Measurements from ENCODE around the gene RELT. TPM values are rescaled to one million over a fixed set of nuclear protein-coding genes. Genes with fewer than 3 reads are reported as not detected.

RELT gene
- total RNA-seq, 1 donor from 2014 or later, result 15.2 TPM

DNA sequence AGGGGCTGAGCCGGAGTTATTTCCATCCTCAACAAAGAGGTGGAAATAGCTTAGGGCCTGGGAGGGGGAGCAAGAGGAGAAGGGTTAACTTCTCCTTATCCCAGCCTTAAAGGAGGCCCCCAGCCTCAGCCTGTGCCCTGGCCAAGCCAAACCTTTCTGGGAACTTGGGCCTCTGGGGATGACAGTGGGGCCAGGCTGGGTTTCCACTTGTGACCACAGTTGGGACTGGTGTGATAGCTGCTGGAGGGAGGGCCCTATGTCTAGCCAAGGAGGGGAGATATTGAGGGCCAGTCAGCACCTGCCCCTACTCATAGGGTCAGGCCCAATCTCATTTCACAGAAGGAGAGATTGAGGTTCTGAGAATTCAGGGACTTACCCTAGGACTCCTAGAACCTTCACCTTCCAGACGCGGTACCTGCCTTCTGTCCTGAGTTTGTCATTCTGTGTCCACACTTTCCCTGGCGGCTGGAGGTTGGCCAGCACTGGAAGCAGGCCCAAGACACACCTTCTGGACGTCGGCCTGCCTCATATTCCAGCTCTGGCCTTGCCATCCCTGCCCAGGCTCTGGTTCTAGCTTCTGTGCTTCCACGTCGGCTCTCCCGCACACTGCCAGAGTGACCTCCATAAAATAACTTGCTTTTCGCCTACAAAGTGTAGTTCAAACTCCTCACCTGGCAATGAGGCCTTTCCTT lies 3.1 kb downstream of the RELT start:
- H3K27ac Mint-ChIP-seq (ENCODE audit: unreplicated experiment), result no peak overlapping the region
- no peaks in the 10 kb centered on the region for H3K9me3 Mint-ChIP-seq (ENCODE audit: unreplicated experiment)
- H3K4me1 Mint-ChIP-seq (ENCODE audit: unreplicated experiment), result peaks cover 27% of the 10 kb centered on the region
- H3K27me3 Mint-ChIP-seq (ENCODE audit: unreplicated experiment), result peaks cover 20% of the 10 kb centered on the region
- no peak overlapping the region for H3K4me3 Mint-ChIP-seq (ENCODE audit: unreplicated experiment)
- TF ChIP-seq, protein P1, sequence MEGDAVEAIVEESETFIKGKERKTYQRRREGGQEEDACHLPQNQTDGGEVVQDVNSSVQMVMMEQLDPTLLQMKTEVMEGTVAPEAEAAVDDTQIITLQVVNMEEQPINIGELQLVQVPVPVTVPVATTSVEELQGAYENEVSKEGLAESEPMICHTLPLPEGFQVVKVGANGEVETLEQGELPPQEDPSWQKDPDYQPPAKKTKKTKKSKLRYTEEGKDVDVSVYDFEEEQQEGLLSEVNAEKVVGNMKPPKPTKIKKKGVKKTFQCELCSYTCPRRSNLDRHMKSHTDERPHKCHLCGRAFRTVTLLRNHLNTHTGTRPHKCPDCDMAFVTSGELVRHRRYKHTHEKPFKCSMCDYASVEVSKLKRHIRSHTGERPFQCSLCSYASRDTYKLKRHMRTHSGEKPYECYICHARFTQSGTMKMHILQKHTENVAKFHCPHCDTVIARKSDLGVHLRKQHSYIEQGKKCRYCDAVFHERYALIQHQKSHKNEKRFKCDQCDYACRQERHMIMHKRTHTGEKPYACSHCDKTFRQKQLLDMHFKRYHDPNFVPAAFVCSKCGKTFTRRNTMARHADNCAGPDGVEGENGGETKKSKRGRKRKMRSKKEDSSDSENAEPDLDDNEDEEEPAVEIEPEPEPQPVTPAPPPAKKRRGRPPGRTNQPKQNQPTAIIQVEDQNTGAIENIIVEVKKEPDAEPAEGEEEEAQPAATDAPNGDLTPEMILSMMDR (IDR thresholded peaks at IDR 0.05; ENCODE audit: unreplicated experiment), result no peak
- DNase-seq (ENCODE audit: low spot score), result no peak
- H3K36me3 Mint-ChIP-seq (ENCODE audit: low read depth, unreplicated experiment), result peaks cover 3% of the 10 kb centered on the region

DNA sequence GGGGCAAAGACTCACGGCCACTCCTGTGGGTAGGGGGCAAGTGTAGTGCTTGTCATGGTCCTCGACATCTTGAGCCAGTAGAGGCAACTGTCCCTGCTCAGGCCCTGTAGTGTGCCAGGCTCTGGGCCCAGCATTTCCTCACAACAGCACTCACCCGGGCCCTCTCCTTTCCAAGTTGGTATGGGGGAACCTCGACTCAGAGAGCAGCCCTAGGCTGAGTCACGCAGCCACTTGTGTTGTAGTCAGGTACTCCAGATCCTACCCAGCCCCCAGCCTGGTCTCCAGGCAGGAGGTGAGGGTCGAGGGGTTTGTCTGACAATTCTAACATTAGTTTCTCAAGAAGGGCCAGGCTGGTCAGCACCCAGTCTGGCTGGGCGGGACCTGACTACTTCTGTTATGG lies 4.1 kb downstream of the RELT start:
- H3K4me1 Mint-ChIP-seq (ENCODE audit: unreplicated experiment), result peaks cover 34% of the 10 kb centered on the region
- no peak for DNase-seq (ENCODE audit: low spot score)
- peaks cover 17% of the 10 kb centered on the region for H3K27me3 Mint-ChIP-seq (ENCODE audit: unreplicated experiment)
- H3K36me3 Mint-ChIP-seq (ENCODE audit: low read depth, unreplicated experiment), result peaks cover 3% of the 10 kb centered on the region
- TF ChIP-seq, protein P1 (IDR thresholded peaks at IDR 0.05; ENCODE audit: unreplicated experiment), result no peak
- H3K9me3 Mint-ChIP-seq (ENCODE audit: unreplicated experiment), result no peaks in the 10 kb centered on the region
- H3K27ac Mint-ChIP-seq (ENCODE audit: unreplicated experiment), result no peak overlapping the region
- H3K4me3 Mint-ChIP-seq (ENCODE audit: unreplicated experiment), result no peak overlapping the region

DNA sequence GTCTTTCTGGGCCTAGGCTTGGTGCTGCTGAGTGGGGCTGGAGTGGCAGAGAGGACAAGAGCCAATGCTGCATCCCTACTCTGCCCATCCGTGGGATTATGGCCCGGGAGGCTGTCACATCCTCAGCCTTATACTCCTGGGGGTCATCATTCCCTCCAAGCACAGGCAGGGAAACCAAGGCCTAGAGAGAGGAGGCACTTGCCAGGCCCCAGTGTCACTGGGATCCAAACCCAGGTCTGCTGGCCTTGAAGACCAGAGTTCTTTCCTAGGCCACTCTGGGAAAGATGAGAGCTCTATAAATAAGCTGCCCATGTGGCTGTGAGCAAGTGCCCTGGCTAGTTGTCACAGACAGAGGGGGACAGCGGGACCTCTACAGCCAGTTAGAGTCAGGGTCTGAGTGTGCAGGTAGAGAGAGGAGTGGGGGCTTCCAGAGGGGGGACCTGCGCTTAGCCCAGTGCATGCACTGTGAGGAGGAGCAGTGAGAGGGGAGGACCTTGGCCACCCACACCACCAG lies 4.8 kb downstream of the RELT start:
- Mint-ChIP-seq H3K27me3 (ENCODE audit: unreplicated experiment) (peaks cover 14% of the 10 kb centered on the region), H3K4me1 (ENCODE audit: unreplicated experiment) (peaks cover 39% of the 10 kb centered on the region), H3K4me3 (ENCODE audit: unreplicated experiment) (no peak overlapping the region), H3K27ac (ENCODE audit: unreplicated experiment) (no peak overlapping the region), H3K36me3 (ENCODE audit: low read depth, unreplicated experiment) (peaks cover 3% of the 10 kb centered on the region), H3K9me3 (ENCODE audit: unreplicated experiment) (no peaks in the 10 kb centered on the region)
- no peak for DNase-seq (ENCODE audit: low spot score)
- TF ChIP-seq, protein P1 (IDR thresholded peaks at IDR 0.05; ENCODE audit: unreplicated experiment), result no peak

DNA sequence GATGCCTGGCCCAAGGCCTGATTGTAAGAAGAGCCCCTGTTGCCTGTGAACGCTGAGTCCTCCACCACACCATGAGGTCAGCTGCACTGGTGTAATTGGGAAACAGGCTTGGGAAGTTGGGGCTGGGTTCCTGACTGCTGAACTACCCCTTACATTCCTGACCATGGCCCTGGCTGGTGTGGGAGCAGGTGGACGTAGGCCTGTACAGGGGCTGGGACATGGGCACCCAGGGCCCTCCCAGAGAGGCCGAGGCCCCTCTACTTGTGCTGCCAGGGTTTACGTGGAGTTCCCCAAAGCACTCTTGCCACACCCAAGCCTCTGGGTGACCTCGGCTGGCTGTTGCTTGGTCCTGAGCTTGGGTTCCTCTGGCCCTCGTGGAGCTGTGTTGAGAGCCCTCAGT lies 5.4 kb downstream of the RELT start:
- Mint-ChIP-seq H3K27me3 (ENCODE audit: unreplicated experiment) (peaks cover 14% of the 10 kb centered on the region), H3K9me3 (ENCODE audit: unreplicated experiment) (no peaks in the 10 kb centered on the region), H3K4me1 (ENCODE audit: unreplicated experiment) (peaks cover 39% of the 10 kb centered on the region), H3K4me3 (ENCODE audit: unreplicated experiment) (no peak overlapping the region), H3K27ac (ENCODE audit: unreplicated experiment) (no peak overlapping the region), H3K36me3 (ENCODE audit: low read depth, unreplicated experiment) (peaks cover 3% of the 10 kb centered on the region)
- TF ChIP-seq, protein P1 (IDR thresholded peaks at IDR 0.05; ENCODE audit: unreplicated experiment), result no peak
- DNase-seq (ENCODE audit: low spot score), result no peak

DNA sequence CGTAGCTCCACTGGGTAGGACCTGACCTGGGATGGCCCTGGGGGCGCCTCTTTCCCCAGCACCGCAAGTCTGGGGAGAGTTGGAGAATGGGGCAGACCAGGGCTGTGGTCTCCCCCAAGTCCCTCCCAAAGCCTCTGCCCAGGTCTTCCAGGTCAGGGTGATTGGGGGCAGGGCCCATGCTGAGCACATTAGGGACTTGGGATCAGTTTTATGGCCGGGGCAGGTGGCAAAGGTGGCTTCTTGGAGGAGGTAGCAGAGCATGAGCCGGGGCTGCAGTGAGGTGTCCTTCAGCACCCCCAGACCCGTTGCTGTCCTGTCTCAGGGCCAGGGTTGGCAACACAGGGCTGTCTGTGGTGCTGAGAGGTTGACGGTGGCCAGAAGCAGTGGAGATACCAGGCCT lies 6.0 kb downstream of the RELT start:
- Mint-ChIP-seq H3K36me3 (ENCODE audit: low read depth, unreplicated experiment) (peaks cover under 1% of the 10 kb centered on the region), H3K4me3 (ENCODE audit: unreplicated experiment) (no peak overlapping the region), H3K9me3 (ENCODE audit: unreplicated experiment) (no peaks in the 10 kb centered on the region), H3K27ac (ENCODE audit: unreplicated experiment) (no peak overlapping the region), H3K4me1 (ENCODE audit: unreplicated experiment) (peaks cover 40% of the 10 kb centered on the region), H3K27me3 (ENCODE audit: unreplicated experiment) (peaks cover 11% of the 10 kb centered on the region)
- DNase-seq (ENCODE audit: low spot score), result no peak
- TF ChIP-seq, protein P1 (IDR thresholded peaks at IDR 0.05; ENCODE audit: unreplicated experiment), result no peak

Data from endothelial cell (in vitro differentiated cells).